GM19397 (cell line): ENCODE data around the gene ZNF579.
"Not testable (repeated sequence)": the region's sequence is repeated elsewhere in the genome, so short reads cannot be mapped to it uniquely, and the experiment has no call there.

ENCODE experiments used
- ATAC-seq: cut with Tn5 transposase; IDR thresholded peaks from one replicate; pipeline ENCODE4 v1.9.1; 2021; ENCODE audit warnings: mild to moderate bottlenecking, moderate library complexity; ENCODE audit not compliant: unreplicated experiment

Gene ZNF579

GRCh38 chr19:55541091-55541490 lies 39.6 kb downstream of the ZNF579 start:
- no peak for ATAC-seq

- no peak for ATAC-seq
These were observed 40.0 kb downstream of the ZNF579 start for GRCh38 chr19:55540619-55541018.

- ATAC-seq, result no peak
These were observed 41.3 kb downstream of the ZNF579 start for GRCh38 chr19:55539090-55539984.

GRCh38 chr19:55538132-55538531 lies 42.5 kb downstream of the ZNF579 start:
- no peak for ATAC-seq

- no peak for ATAC-seq
These were observed 42.9 kb downstream of the ZNF579 start for GRCh38 chr19:55537741-55538111.

GRCh38 chr19:55536951-55537740 lies 43.5 kb downstream of the ZNF579 start, which contains the start of gene SBK2:
Gene SBK2 (minus strand): TSS chr19:55537133. CDS start chr19:55536294, 839 bp downstream.
- ATAC-seq, result no peak

- ATAC-seq, result no peak
These were observed 44.3 kb downstream of the ZNF579 start for GRCh38 chr19:55536366-55536765.

- ATAC-seq, result no peak
These were observed 44.7 kb downstream of the ZNF579 start for GRCh38 chr19:55535965-55536350.

GRCh38 chr19:55535173-55535964 lies 45.3 kb downstream of the ZNF579 start:
- ATAC-seq, result no peak

- ATAC-seq, result not testable (repeated sequence)
These were observed 46.4 kb downstream of the ZNF579 start for GRCh38 chr19:55534280-55534679.

- no peak for ATAC-seq
These were observed 49.7 kb downstream of the ZNF579 start for GRCh38 chr19:55530996-55531395.

- ATAC-seq, result no peak
These were observed 50.9 kb downstream of the ZNF579 start for GRCh38 chr19:55529636-55530234.

- ATAC-seq, result no peak
These were observed 52.4 kb downstream of the ZNF579 start for GRCh38 chr19:55528030-55528803.

GRCh38 chr19:55527197-55528029 lies 53.2 kb downstream of the ZNF579 start:
- ATAC-seq, result no peak
